Measurements from ENCODE around the gene CERS4.
"Not testable (repeated sequence)": the region's sequence is repeated elsewhere in the genome, so short reads cannot be mapped to it uniquely, and the experiment has no call there.

CERS4 gene

DNA sequence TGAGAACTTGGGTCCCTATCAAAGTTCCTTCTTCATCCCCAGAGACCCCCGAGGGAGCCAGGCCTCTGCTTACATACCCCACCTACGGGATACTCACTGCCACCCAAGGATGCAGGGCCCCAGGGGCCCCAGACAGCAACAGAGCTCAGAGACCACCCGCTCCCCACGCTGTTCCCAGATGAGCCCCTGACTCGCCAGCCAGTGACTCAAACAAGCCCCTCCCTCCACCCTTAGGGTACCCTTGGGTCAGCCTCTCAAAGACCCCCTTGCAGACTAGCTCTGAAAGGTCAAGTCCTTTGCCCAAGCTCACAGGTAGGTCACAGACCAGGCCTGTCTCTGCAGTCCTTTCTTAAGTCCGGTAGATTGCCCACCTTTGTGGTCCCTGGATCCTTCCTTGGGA, 53.3 kb downstream of the CERS4 start:
- no peak for DNase-seq (ENCODE audit: low spot score)

- not testable (repeated sequence) for DNase-seq (ENCODE audit: low spot score)
Measured at GRCh38 chr19:8264248-8264647, 55.1 kb downstream of the CERS4 start.

- DNase-seq (ENCODE audit: low spot score): no peak
Measured at GRCh38 chr19:8265872-8266271, 56.7 kb downstream of the CERS4 start.

- no peak for DNase-seq (ENCODE audit: low spot score)
Measured at GRCh38 chr19:8269724-8270123, 60.6 kb downstream of the CERS4 start.

GRCh38 chr19:8276508-8276907, 67.3 kb downstream of the CERS4 start:
- not testable (repeated sequence) for DNase-seq (ENCODE audit: low spot score)

GRCh38 chr19:8291337-8291736, 82.2 kb downstream of the CERS4 start:
- not testable (repeated sequence) for DNase-seq (ENCODE audit: low spot score)

DNA sequence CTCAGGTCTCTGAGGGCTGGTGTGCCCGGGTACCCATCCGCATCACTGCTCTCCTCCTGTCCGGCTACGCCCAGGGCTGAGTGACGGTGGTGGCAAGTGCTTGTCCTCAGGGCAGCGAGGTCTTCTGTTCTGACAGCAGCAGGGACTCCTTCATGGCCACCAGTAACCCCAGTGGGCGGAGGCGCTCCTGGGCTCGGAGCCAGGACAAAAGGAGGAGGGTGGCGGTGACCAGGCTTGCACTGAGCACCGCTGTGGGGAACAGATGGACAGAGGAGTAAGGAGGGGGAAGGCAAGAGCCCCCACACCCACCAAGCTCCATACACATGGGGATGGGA, 93.2 kb downstream of the CERS4 start:
- DNase-seq (ENCODE audit: low spot score): no peak

- DNase-seq (ENCODE audit: low spot score): no peak
Measured at GRCh38 chr19:8302734-8303133, 93.6 kb downstream of the CERS4 start.

DNA sequence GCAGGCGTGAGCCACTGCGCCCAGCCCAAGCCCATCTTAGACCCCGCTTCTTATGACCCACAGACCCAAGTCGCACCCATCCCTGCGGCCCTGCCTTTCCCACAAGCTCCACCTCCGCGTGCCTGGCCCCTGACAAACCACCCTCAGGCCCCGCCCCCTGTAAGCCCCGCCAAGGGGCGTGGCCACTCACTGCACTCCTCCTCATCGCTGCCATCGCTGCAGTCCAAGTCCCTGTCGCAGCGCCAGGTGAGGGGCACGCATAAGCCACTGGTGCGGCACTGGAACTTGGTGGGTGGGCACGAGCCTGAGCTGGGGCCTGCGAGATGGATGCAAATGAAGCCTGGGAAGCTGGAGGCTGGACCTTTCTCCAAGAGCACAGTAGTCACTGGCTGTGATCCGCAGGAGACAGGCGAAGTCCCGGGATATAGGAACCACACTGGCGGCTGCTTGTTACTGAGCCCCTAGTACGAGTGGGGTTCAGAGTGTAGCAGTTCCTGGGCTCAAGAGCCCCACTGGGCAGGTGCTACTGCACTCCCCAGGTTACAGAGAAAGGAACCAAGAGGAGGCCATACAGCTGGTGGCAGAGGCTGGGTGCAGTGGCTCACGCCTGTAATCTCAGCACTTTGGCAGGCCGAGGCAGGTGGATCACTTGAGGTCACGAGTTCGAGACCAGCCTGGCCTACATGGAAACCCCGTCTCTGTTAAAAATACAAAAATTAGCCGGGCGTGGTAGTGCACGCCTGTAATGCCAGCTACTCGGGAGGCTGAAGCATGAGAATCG, 95.9 kb downstream of the CERS4 start:
- no peak for DNase-seq (ENCODE audit: low spot score)

DNA sequence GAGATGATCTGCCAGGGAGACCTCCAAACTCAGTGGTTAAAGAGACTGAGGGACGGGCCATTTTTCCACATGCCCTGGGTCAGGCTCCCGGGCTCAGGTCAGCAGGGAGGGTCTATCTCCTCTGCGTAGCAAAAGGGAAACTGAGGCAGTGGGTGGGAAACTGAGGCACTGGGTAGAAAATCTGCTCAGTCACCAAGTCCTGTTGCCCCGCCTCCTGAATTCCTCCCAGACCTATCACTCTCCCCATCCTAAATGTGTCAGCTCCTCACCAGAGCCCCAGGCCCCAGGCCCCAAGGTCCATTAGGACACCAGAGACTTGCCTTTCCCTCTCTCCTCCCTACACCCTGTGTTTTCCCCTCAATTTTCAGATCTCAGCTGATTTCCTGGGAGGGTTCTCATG, 96.6 kb downstream of the CERS4 start:
- no peak for DNase-seq (ENCODE audit: low spot score)

- DNase-seq (ENCODE audit: low spot score): no peak
Measured at GRCh38 chr19:8306235-8307054, 97.3 kb downstream of the CERS4 start.

DNA sequence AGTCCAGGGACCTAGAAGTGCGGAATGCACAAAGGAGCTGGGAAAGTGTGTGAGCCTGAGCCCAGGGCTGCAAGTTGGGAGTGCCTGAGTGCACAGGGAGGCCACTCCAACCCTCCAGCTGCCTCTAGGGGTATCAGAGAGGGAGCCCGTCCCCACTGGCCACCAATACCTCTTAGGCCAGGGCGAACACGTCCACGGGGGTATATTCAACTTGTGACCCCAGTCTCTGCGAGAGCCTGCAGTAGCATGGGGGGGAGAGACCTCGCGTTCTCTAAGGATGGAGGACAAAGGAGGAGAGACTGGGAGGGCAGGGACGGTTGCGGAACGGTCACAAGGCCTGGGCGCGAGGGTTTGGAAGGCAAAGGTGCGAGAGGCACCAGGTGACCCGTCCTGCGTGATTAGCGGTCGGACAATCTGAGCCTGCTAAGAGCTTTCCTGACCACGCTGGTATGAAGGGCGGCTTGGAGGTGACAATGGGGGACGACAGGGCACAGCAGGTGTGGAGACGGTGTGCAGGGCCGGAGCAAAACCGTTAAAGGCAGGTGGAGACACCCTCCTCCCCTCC, 98.3 kb downstream of the CERS4 start:
- no peak for DNase-seq (ENCODE audit: low spot score)

DNA sequence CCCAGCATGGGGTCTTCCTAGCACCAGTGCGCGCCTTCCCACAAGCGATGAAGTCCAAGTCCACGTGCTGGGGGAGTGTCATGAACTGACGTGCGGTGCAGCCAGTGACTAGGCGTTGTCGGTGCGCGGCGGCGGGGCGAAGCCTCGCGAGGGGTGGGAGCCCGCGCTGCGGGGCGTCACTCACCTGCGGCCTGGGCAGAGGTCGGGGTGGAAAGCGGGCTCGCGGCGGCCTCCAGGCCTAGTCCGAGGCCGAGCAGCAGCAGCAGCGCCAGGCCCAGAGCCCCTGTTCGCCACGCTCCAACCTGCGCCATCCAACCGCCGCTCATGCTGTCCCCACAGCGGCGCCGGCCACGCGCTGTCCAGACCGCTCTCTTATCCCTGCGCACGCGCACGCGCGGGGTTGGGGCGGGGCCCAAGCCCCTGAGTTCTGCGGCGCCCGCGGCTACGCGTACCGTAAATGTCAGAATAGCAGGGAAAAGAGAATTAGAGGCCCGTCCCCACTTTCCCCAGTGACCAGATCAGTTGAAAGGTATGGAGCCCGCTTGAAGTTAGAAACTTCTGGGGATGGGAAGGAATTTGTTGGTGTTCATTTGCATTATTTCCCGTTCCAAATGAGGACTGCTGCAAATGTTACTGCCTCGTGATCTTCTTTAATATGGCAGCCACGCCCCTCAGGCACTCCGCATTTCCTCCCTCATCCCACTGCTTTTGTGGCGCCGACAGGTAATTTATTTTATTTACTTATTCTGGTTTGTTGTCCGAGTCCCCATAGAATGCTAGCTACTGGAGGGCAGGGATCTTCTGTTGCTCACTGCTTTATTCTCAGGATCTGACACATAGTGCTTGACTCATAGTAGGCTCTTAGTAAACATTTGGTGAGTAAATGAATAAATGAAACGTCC, 99.0 kb downstream of the CERS4 start, which contains the start of gene CD320:
Gene CD320 (minus strand): TSS at position 394 of the 902 bp plus-strand sequence. CDS start 68 bp downstream, at position 326.
- peak; percentile 90 for DNase-seq (ENCODE audit: low spot score)

DNA sequence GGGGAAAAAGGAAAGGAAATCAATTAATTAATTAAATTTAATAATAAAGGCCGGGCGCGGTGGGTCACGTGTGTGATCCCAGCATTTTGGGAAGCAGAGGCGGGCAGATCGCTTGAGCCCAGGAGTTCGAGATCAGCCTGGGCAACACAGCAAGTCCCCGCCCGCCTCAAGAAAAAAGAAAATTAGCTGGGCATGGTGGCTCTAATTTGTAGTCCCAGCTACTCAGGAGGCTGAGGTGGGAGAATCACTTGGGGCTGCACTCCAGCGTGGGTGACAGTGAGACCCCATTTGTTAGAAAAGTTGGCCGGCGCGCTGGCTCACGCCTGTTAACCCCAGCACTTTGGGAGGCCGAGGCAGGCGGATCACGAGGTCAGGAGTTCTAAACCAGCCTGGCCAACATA, 99.7 kb downstream of the CERS4 start:
- no peak for DNase-seq (ENCODE audit: low spot score)

- no peak for DNase-seq (ENCODE audit: low spot score)
Measured at GRCh38 chr19:8310342-8311055, 101.3 kb downstream of the CERS4 start.

GRCh38 chr19:8311461-8312260, 102.5 kb downstream of the CERS4 start:
- DNase-seq (ENCODE audit: low spot score): no peak

Data from SW480 (cell line).